GM21360 (cell line): ENCODE data around the gene ARL4A.
A peak's percentile ranks its signal among the peaks of the same experiment; 100 is the strongest.

Experiments used
- ATAC-seq: cut with Tn5 transposase; IDR thresholded peaks from one replicate; pipeline ENCODE4 v1.9.1; 2021; ENCODE audit warnings: mild to moderate bottlenecking, moderate library complexity; ENCODE audit not compliant: unreplicated experiment

The ARL4A gene

DNA sequence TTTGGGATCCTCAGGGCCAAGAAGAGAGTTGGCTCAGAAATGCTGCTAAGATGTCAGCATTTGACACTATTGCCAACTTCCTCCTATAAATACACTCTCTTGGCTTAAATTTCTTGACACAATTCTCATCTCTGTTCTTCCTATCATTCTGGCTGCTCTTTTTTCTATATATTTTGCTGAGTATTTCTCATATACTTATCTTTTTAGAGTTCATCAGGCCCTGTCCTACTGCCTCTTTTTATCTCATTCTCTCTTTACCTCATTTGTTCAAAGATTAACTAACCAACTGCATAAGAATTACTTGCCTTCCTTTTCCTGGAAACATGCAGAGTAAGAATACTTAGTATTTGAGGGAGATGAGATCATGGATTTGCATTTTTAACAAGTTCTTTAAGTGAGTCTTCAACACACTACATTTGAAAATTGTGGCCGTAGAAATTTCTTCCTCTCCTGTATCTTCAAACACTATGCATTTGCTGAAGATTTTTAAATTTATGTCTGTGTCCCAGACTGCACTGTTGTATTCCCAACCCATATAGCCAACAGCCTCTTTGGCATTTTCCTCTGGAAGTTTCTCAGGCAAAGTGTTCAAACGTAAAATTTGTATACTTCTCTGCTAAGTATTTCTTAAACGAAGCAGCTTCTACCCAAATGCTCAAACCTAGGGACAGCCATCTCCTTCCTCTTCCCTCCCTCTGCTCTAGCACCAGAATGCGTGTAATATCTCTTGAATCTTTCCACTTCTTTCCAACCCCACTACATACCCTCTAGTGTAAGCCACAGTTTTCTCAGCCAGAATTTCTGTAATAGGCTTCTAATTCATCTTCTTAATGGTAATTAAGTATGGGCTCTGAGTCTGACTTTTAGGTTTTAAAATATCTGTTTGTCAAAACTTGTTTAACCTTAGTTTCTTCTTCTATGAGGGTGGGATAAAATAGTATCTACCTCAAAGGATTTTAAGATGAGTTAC lies 35.5 kb downstream of the ARL4A start:
- no peak for ATAC-seq

DNA sequence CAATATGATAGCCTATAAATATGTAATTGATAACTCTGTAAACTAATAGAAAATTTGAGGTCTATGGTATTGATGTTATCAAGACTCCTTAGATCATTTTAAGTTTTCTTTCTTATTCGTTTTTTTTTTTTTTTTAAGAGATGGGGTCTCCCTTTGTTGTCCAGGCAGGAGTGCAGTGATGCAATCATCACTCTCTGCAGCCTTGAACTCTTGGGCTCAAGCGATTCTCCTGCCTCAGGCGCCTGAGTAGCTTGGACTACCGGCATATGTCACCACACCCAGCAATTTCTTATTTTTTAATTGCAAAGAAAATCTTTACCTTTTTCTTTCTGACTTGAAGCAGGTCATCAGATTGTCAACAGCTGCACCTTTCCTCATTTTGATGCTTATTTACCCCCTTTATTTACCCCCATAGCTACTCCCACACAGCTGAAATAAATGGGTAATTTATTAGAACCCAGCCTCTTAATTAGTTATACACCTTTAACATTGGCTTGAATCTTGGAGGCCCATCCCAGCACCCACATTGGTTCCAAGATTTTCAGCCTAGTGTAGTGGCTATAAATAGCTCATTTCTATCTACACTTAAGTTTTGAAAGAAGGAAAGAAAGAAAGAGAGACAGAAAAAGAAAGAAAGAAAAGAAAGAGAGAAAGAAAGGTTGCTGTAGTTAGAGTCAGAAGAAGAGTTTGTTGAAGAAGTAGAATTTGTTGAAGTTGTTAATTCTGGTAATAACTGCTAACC lies 38.3 kb downstream of the ARL4A start:
- no peak for ATAC-seq

DNA sequence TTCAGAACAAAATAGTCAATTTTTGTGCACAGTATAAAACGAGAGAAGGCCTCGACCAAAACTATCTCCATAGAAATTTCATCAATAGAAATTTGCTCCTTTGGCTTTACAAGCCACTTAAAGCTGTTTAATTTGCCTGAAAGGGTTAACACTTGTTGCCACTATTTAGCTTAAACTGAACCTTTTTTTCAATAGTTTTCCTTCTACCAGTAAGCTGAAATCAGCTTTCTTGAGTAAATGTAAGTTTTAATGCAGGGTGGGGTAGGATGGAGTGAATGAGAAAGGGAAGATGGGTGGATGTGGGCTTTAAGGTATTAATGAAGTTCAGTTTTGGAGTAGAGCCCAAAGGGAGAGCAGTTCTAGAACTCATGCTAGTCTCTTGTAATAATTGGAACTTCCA lies 39.5 kb downstream of the ARL4A start:
- no peak for ATAC-seq

DNA sequence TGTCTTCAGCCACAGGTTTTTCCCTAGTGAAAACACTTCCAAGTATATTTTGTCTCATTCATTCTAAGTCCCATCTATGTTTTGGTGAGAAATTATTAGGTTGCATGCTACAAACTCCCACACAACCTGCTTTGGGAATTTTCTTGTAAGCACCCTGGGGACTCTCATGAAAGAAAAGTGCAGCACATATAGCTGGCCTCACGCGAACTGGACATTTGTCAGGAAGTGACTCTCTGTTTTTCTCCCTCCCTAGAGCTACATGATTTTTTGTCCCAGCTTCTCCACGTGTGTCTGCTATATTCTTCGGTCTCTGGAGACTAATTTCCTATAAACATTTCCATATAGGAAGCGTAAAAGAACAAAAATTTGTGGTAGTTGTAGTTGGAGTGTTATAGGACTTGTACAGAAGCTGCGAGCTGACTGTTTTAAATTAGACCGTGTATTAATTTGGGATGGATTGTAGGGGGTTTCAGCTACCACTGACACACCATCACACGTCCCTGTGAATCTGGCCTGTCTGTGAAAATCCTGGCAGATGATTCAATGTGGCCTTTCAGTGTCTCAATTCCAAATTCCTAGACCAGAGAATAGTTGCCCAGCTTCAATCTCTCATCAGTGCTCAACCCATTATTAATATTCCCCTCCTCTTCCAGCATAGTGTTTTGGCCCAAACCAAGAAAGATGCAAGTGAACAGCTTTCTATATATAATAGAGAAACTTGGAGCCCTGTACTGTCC lies 40.2 kb downstream of the ARL4A start:
- no peak for ATAC-seq

DNA sequence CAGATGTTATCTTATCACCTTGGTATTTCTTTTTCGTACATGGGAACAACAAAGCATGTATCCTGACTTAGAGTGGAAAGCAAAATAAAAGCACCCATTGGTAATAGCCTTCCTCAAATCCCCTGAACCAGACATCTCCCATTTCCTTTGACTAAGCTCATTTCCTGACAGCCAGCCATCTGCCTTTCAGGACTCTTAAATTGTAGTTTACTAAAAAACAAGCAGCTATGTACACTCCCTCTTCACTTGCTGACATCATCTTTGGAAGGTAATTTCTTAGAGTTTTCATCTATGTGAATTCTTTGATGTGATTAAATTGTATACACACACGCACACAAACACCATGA lies 40.7 kb downstream of the ARL4A start:
- ATAC-seq: no peak

DNA sequence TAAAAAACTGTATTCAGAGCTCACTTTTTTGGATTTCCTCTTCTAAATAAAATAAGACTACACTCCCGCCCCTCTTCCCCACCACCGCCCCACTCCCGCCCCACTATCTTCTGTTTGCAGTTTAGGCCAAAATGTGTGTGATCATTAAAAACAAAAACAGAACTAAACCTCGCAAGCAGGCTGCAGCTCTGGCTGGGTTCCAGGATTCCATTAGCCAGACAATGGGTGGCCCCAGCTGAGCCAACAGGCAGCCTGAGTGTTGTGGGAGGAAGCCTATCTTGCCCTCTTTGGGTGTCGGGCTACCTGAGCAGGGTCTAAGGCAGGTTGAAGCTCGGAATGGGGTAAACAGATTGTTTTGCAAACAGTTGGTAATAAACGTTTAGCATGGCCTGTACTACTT lies 41.7 kb downstream of the ARL4A start:
- ATAC-seq: no peak

DNA sequence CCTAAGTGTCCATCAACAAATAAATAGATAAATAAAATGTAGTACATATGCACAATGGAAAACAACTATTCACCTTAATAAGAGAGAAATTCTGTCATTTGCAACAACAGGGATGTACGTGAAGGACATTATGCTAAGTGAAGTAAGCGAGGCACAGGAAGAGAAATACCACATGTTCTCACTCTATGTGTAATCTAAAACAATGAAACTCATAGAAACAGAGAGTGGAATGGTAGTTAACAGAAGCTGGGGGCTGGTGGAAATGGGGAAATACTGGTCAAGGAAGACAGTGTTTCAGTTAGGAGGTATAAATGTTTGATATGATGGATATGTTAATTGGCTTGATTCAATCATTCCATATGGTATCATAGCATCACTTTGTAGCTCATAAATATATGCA lies 43.1 kb downstream of the ARL4A start:
- ATAC-seq: no peak

DNA sequence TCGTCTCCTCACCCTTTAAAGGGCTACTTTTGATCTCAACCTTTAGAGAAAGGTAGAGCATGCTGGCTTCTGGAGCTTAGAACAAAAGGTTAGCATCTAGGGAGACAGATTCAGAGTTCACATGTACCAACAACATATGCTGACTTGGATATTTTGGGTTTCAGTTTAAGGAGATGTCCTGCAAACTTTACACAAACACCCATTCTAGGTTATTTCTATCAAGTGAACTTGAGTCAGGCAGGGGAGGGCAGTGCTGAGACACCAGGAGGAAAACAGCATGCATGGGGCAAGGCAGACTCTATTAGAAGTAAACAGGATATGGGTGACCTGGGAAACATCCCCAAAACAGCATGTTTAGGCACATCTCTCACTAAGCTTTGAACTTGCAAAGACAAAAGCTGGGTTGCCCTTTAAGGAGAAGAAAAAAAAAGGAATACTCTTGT lies 43.8 kb downstream of the ARL4A start:
- ATAC-seq: peak; percentile 52

DNA sequence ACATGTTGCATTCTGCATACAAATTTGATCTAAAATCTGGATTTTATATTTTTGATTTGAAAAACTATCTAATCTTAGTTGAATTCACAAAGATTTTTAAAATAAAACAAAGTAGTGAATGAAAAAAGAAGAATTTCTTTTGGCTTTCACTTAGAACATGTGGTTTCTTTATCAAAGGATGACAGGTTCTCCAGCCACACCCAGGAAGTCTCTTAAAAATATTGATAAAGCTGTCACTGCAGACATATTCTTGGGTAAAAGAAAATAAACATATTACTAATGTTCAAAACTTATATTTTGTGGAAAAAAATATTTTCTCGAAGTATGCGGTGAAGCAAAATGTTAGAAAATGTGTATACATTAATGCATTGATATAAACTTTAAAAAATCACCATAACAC lies 44.3 kb downstream of the ARL4A start:
- ATAC-seq: no peak

DNA sequence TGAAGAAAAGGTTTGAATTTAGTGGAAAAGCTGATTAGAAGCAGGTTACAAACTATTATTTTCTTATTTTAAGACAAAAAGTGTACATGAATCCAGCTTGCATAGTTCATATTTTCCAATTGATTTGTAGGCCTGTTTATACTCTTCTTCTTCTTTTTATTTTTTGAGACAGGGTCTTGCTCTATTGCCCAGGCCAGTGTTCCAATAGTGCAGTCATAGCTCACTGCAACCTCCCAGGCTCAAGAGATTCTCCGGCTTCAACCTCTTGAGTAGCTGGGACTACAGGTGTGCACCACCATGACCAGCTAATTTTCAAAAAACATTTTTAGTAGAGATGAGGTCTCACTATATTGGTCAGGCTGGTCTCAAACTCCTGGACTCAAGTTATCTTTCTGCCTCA lies 45.0 kb downstream of the ARL4A start:
- no peak for ATAC-seq

DNA sequence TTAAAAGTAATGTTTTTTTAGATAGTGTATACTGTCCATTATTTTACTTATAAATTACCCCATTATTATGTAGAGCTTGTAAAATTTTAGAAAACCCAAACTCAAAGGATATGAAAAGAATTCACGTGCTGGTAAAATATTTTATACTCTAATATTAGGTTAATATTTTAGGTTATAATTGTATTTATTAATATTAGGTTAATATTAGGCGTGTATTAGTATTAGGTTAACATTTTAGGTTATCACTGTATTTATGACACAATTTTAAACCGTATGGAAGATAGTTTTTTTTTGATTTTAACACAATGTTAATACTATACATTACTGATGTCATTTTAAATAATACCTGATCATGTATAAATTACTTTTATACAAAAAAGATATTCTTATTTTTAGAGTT lies 48.5 kb downstream of the ARL4A start:
- ATAC-seq: no peak

DNA sequence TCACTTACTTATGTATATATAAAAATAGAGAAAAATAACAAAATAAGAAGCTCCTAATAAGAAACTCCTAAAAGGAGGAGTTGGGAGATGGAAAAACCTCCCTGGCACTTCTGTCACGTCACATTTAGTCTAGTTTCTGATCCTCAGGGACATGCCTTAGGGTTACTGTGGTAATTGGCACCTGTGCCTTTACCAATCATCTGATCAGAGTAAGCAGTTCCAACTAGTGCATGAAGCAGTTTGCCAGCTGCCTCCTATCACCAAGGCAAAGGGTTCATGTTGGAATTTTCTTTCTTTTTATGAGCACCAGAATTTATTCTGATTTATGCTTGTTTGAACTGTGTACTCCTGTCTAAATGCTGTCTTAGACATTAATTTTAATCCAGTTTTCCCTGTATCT lies 49.9 kb downstream of the ARL4A start:
- no peak for ATAC-seq

DNA sequence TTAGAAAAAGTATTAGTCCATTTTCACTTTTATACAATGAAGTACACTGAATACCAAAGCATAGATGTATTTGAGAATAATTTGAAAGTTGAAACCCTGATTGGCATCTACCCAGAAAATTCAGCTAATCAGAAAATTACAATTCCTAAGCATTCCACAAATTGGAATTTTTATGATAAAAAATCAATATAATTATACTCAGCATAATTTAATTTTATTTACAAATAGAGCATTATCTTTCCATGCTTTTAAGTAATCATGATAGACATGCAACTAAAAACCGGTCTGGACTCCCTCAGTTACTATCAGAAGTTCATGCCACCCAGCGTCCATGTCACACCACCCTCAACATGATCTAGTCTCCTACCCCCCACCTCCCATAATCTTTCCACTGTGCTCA lies 50.4 kb downstream of the ARL4A start:
- no peak for ATAC-seq

DNA sequence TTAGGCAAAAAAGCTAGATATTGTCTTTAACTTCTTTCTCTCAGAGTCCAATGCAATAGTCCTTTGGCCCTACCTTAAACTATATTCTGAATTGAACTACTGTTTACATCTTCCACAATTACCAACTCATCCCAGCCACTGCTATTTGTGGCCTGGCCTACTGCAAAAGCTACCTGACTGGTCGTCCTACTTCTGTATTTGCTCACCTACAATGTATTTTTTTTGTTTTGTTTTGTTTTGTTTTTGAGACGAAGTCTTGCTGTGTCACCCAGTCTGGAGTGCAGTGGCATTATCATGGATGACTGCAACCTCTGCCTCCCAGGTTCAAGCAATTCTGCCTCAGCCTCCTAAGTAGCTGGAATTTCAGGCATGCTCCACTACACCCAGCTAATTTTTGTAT lies 51.2 kb downstream of the ARL4A start:
- no peak for ATAC-seq
